Fibroblast of mammary gland (primary cell): ENCODE data around the gene SLC39A10.

Experiments
- DNase-seq: peaks from one replicate; pipeline ENCODE4 v3.0.0-alpha.2; 2010; ENCODE audit warnings: low read depth
- H3K4me3 ChIP-seq: 2 replicates; pipeline ENCODE4 v1.5.1; 2011; ENCODE audit warnings: low read depth, mild to moderate bottlenecking, low read length, moderate library complexity; ENCODE audit not compliant: control insufficient read depth
- CTCF ChIP-seq: conservative IDR thresholded peaks from 2 replicates; pipeline ENCODE4 v1.5.1; 2011; ENCODE audit warnings: low read depth, low read length, inconsistent platforms; ENCODE audit not compliant: control insufficient read depth, insufficient read depth

SLC39A10 gene

GRCh38 chr2:195674491-195675221, 17.6 kb downstream of the SLC39A10 start:
- H3K4me3 ChIP-seq = no peak overlapping the region
- DNase-seq = peak; percentile 76
- TF ChIP-seq CTCF = no peak

GRCh38 chr2:195675783-195676427, 18.9 kb downstream of the SLC39A10 start:
- DNase-seq = no peak
- TF ChIP-seq CTCF = no peak
- no peak overlapping the region for H3K4me3 ChIP-seq

GRCh38 chr2:195677290-195677689, 20.3 kb downstream of the SLC39A10 start:
- DNase-seq = no peak
- no peak overlapping the region for H3K4me3 ChIP-seq
- no peak for TF ChIP-seq CTCF

- TF ChIP-seq CTCF = no peak
- H3K4me3 ChIP-seq = no peak overlapping the region
- DNase-seq = no peak
Observed at GRCh38 chr2:195677884-195678283, 20.9 kb downstream of the SLC39A10 start.

- no peak overlapping the region for H3K4me3 ChIP-seq
- no peak for DNase-seq
- no peak for TF ChIP-seq CTCF
Observed at GRCh38 chr2:195682077-195682476, 25.1 kb downstream of the SLC39A10 start.

- DNase-seq = peak; percentile 48
- no peak for TF ChIP-seq CTCF
Observed at GRCh38 chr2:195683174-195683573, 26.1 kb downstream of the SLC39A10 start.

More at GRCh38 chr2:195683174-195683573, 26.1 kb downstream of the SLC39A10 start:
- H3K4me3 ChIP-seq = no peak overlapping the region
